B cell (primary cell): ENCODE results near the gene POLE. TPM values are rescaled to one million over a fixed set of nuclear protein-coding genes. Genes with fewer than 3 reads are reported as not detected.

ENCODE experiments used
- ATAC-seq: fragments of 200-7000 bp; cut with Tn5 transposase; one replicate; pipeline ENCODE4 v1.10.0; 2021; ENCODE audit warnings: low read depth, mild to moderate bottlenecking, moderate number of reproducible peaks, moderate library complexity
- CTCF ChIA-PET: fragments of 350-600 bp; sonication (Branson Sonifier 250); formaldehyde crosslinking; loops from one replicate; lab custom pipeline; 2021; ENCODE audit warnings: antibody characterized with exemption, inconsistent platforms; lab: Charles Lee
- POLR2A ChIA-PET: fragments of 350-600 bp; sonication (Branson Sonifier 250); formaldehyde crosslinking; loops from one replicate; lab custom pipeline; 2021; ENCODE audit warnings: antibody characterized with exemption; lab: Charles Lee
- DNase-seq: peaks from one replicate; pipeline ENCODE4 v3.0.0; 2013
- H2AFZ ChIP-seq: 2 replicates; pipeline ENCODE4 v1.6.1; 2012; ENCODE audit warnings: mild to moderate bottlenecking, low read depth, low read length; ENCODE audit not compliant: insufficient read depth, poor library complexity, severe bottlenecking
- H3K27ac ChIP-seq, 2 donors: 1 replicate in 1 of 2; 2 replicates in 1 of 2; pipeline ENCODE4 v1.5.1; 2012 to 2013; ENCODE audit warnings: low read length in 2 of 2, mild to moderate bottlenecking in 2 of 2, moderate library complexity in 1 of 2
- H3K27me3 ChIP-seq, 4 experiments: fragments of 200-600 bp in 1 of 4; sonication (generic) in 1 of 4; replicated peaks in 1 of 4; 1 replicate in 2 of 4; 2 replicates in 2 of 4; pipeline versions ENCODE4 v1.6.1 to v1.7.0; 2013 to 2016; ENCODE audit warnings: low read length in 3 of 4, mild to moderate bottlenecking in 2 of 4, mixed read lengths in 1 of 4, moderate library complexity in 1 of 4; ENCODE audit not compliant: insufficient read depth in 4 of 4, control insufficient read depth in 3 of 4; ENCODE audit errors: control extremely low read depth in 1 of 4
- H3K36me3 ChIP-seq, 2 experiments: replicated peaks in 1 of 2; 1 replicate in 1 of 2; 2 replicates in 1 of 2; pipeline versions ENCODE4 v1.6.1 to v1.7.1; 2013; ENCODE audit warnings: low read length in 1 of 2; ENCODE audit not compliant: insufficient read depth in 2 of 2, control insufficient read depth in 1 of 2; ENCODE audit errors: control extremely low read depth in 1 of 2, extremely low read depth in 1 of 2
- H3K4me1 ChIP-seq, 2 donors: fragments of 200-600 bp in 1 of 2; sonication (generic) in 1 of 2; 1 replicate in 1 of 2; 2 replicates in 1 of 2; pipeline versions ENCODE4 v1.5.1 to v1.6.1; 2013 to 2017; ENCODE audit warnings: low read length in 2 of 2; ENCODE audit not compliant: control insufficient read depth in 2 of 2, insufficient read depth in 2 of 2
- H3K4me2 ChIP-seq: replicated peaks from 2 replicates; pipeline ENCODE3; 2012; ENCODE audit warnings: mild to moderate bottlenecking, low read depth, low read length; ENCODE audit not compliant: poor library complexity, severe bottlenecking
- H3K4me3 ChIP-seq, 5 experiments: fragments of 200-600 bp in 1 of 5; sonication (generic) in 1 of 5; 1 replicate in 3 of 5; 2 replicates in 2 of 5; pipeline versions ENCODE4 v1.5.1 to v1.7.0; 2011 to 2016; ENCODE audit warnings: low read length in 4 of 5, mild to moderate bottlenecking in 4 of 5, low read depth in 2 of 5, control low read depth in 1 of 5, moderate library complexity in 1 of 5; ENCODE audit not compliant: insufficient read depth in 1 of 5; ENCODE audit errors: control extremely low read depth in 1 of 5, extremely low read depth in 1 of 5
- H3K79me2 ChIP-seq: fragments of 200-600 bp; sonication (generic); one replicate; pipeline ENCODE4 v1.6.0; 2016; ENCODE audit warnings: low read length; ENCODE audit not compliant: control insufficient read depth, insufficient read depth
- H3K9ac ChIP-seq: fragments of 200-600 bp; sonication (generic); 2 replicates; pipeline ENCODE4 v1.6.1; 2017; ENCODE audit warnings: mild to moderate bottlenecking, low read length, moderate library complexity
- H3K9me3 ChIP-seq, 3 donors: one replicate each; pipeline versions ENCODE4 v1.6.1 to v1.7.1; 2013; ENCODE audit warnings: low read length in 2 of 3; ENCODE audit not compliant: control insufficient read depth in 2 of 3, insufficient read depth in 1 of 3; ENCODE audit errors: control extremely low read depth in 1 of 3
- H4K20me1 ChIP-seq: 2 replicates; pipeline ENCODE4 v1.6.0; 2012; ENCODE audit warnings: mild to moderate bottlenecking, low read length; ENCODE audit not compliant: insufficient read depth, control insufficient read depth, poor library complexity, severe bottlenecking
- H3K27ac Mint-ChIP-seq: one replicate; pipeline ENCODE4 v1.8.0; 2021; ENCODE audit warnings: mixed read lengths
- H3K27me3 Mint-ChIP-seq: one replicate; pipeline ENCODE4 v1.8.0; 2021; ENCODE audit warnings: mixed read lengths
- H3K4me1 Mint-ChIP-seq: one replicate; pipeline ENCODE4 v1.8.0; 2021; ENCODE audit warnings: mixed read lengths
- H3K4me3 Mint-ChIP-seq: one replicate; pipeline ENCODE4 v1.8.0; 2021; ENCODE audit warnings: mixed read lengths
- H3K9me3 Mint-ChIP-seq: one replicate; pipeline ENCODE4 v1.8.0; 2022; ENCODE audit warnings: mixed read lengths; ENCODE audit not compliant: insufficient read depth
- EZH2 ChIP-seq: IDR thresholded peaks from 2 replicates; pipeline ENCODE4 v1.6.1; 2012; ENCODE audit warnings: borderline replicate concordance, low read depth, mild to moderate bottlenecking, moderate library complexity, low read length; ENCODE audit not compliant: insufficient read depth, poor library complexity, severe bottlenecking
- WGBS: methylation state at CpG from one replicate; pipeline ENCODE4 v1.1.5; 2013; ENCODE audit warnings: missing lambda C conversion rate; ENCODE audit not compliant: insufficient coverage; 5-methylcytosine and 5-hydroxymethylcytosine counted together
- intact Hi-C: fragments of 100-400 bp; cut with micrococcal nuclease; formaldehyde crosslinking; loops from one replicate; pipeline ENCODE4 v1.10.0; 2022
- polyA plus RNA-seq: library from polyadenylated mRNA; depleted of rRNA; stranded (reverse); fragments of >200 nt; gene quantifications from 2 replicates; pipeline ENCODE4 v1.2.3, GENCODE V29; 2012
- total RNA-seq, 2 donors: library from RNA; stranded (reverse); fragments of 120-200 nt in 1 of 2; gene quantifications; 1 replicate in 1 of 2; 2 replicates in 1 of 2; pipeline versions ENCODE4 v1.2.3 to v1.2.4, GENCODE V29; 2013 to 2022
- TF ChIP-seq, protein P1 (sequence below): fragments of 200-600 bp; IDR thresholded peaks from one replicate; pipeline ENCODE4 v1.8.0; 2022; ENCODE audit warnings: antibody characterized with exemption, mild to moderate bottlenecking

POLE gene
- total and polyA plus RNA-seq, 2 donors (not counting 1 experiment from before 2014, with no cell fraction given), result 32.0 to 62.0 TPM

DNA sequence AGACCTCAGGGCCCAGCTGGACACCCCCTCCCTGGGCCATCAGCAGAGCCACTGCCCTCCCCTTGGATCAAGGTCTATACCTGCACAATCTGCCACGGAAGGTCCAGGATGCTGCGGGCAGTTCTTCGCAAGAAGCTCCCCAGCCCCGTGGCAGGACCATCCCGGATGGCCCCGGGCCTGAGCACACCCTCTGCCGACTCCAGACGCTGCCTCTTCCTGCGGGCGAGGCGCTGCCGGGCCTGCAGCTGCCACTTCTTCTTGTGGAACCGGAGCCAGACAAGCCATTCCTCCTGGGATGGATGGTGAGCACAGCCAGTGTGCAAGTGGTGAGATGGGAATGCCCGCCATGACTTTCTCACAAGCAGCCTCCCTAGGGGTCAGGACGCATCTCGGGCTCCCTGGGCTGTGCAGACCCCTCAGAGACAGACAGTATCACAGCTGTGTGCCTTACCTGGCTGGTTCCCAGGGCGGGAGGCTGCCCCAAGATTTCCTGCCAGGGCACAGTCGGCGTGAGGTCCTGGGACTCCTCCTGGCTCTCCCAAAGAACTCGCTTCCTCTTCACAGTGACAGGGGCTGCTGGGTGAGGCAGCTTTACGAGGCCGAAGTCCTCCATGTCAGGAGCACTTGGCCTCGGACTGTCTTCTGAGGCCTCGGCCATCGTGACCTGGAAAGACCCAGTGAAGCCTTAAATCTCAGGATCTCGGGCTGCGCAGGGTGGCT, 37.8 kb downstream of the POLE start:
- no peaks in the 10 kb centered on the region for H4K20me1 ChIP-seq
- no peak overlapping the region for H3K9ac ChIP-seq
- no peak for ATAC-seq
- no peaks in the 10 kb centered on the region for H3K9me3 ChIP-seq
- no peak overlapping the region for H3K4me3 ChIP-seq
- Mint-ChIP-seq H3K4me1 (no peaks in the 10 kb centered on the region), H3K4me3 (no peak overlapping the region), H3K27ac (no peak overlapping the region), H3K27me3 (no peaks in the 10 kb centered on the region), H3K9me3 (no peaks in the 10 kb centered on the region)
- H2AFZ ChIP-seq, result no peak overlapping the region
- H3K79me2 ChIP-seq, result no peaks in the 10 kb centered on the region
- no peaks in the 10 kb centered on the region for H3K4me1 ChIP-seq
- no peak for DNase-seq
- intact Hi-C loops, result no loop called here
- no peak overlapping the region for H3K27ac ChIP-seq
- H3K4me2 ChIP-seq, result no peak overlapping the region
- 95% methylated on average over 27 of the region's 27 CpGs for WGBS
- peaks cover 0 to 7% of the 10 kb centered on the region in 2 experiments for H3K36me3 ChIP-seq
- ChIA-PET POLR2A (no interaction called here), CTCF (no interaction called here)
- H3K27me3 ChIP-seq, result no peaks in the 10 kb centered on the region
- TF ChIP-seq EZH2, result no peak

DNA sequence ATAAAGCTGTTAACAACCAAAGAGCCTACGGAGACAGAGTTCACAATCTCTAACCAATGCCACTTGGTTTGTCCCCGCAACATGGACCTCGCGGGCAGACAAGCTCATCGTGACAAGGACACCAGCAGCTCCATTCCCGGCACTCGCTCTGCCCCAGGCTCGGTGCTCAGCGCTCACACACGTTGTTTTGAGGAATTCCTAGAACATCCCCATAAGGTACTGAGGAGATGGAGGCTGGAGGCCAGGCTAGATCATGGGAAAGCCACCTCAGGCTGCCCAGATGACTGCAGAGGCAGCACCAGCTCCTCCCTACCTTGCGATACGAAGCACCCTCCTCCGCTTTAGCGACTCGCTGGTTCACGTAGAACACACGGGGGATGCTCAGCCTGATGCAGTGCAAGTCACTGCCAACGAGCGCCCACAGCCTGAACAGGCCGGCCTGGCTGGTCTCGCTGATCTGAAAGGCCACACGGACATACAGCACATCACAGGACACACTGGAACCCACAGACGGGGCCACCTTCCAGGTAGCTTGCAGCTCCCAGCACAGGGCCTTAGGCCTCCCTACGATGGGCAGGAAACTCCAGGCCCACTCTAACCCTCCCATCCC, 38.4 kb downstream of the POLE start:
- no peaks in the 10 kb centered on the region for H3K4me1 Mint-ChIP-seq
- 96% methylated on average over 21 of the region's 24 CpGs for WGBS
- intact Hi-C loops, result no loop called here
- Histone ChIP-seq H3K27me3 (no peaks in the 10 kb centered on the region), H3K27ac (no peak overlapping the region), H2AFZ (no peak overlapping the region), H3K4me3 (no peak overlapping the region), H3K4me1 (no peaks in the 10 kb centered on the region), H4K20me1 (no peaks in the 10 kb centered on the region), H3K79me2 (no peaks in the 10 kb centered on the region), H3K4me2 (no peak overlapping the region), H3K9me3 (no peaks in the 10 kb centered on the region), H3K36me3 (peaks cover 0 to 6% of the 10 kb centered on the region in 2 experiments), H3K9ac (no peak overlapping the region)
- ATAC-seq, result no peak
- no peak for TF ChIP-seq EZH2
- TF ChIP-seq, protein P1, sequence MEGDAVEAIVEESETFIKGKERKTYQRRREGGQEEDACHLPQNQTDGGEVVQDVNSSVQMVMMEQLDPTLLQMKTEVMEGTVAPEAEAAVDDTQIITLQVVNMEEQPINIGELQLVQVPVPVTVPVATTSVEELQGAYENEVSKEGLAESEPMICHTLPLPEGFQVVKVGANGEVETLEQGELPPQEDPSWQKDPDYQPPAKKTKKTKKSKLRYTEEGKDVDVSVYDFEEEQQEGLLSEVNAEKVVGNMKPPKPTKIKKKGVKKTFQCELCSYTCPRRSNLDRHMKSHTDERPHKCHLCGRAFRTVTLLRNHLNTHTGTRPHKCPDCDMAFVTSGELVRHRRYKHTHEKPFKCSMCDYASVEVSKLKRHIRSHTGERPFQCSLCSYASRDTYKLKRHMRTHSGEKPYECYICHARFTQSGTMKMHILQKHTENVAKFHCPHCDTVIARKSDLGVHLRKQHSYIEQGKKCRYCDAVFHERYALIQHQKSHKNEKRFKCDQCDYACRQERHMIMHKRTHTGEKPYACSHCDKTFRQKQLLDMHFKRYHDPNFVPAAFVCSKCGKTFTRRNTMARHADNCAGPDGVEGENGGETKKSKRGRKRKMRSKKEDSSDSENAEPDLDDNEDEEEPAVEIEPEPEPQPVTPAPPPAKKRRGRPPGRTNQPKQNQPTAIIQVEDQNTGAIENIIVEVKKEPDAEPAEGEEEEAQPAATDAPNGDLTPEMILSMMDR, result no peak
- H3K27me3 Mint-ChIP-seq, result no peaks in the 10 kb centered on the region
- H3K27ac Mint-ChIP-seq, result no peak overlapping the region
- DNase-seq, result no peak
- ChIA-PET POLR2A (no interaction called here), CTCF (no interaction called here)
- H3K9me3 Mint-ChIP-seq, result no peaks in the 10 kb centered on the region
- H3K4me3 Mint-ChIP-seq, result no peak overlapping the region
